DND-41 (cell line): ENCODE measurements around the gene TFEB.
"Not testable (repeated sequence)": the region's sequence is repeated elsewhere in the genome, so short reads cannot be mapped to it uniquely, and the experiment has no call there.

ENCODE experiments used
- ATAC-seq: fragments of 200-7000 bp; cut with Tn5 transposase; 3 replicates; pipeline ENCODE4 v1.9.1; 2021; ENCODE audit warnings: low read depth; ENCODE audit not compliant: insufficient read depth
- DNase-seq: peaks from one replicate; pipeline ENCODE4 v3.0.0-alpha.2; 2020
- H2AFZ ChIP-seq: 2 replicates; pipeline ENCODE4 v1.6.0; 2012; ENCODE audit warnings: low read depth, low read length
- H3K27ac ChIP-seq: 2 replicates; pipeline ENCODE4 v1.5.1; 2012; ENCODE audit warnings: low read length, inconsistent platforms
- H3K27me3 ChIP-seq: fragments of 200-600 bp; sonication (generic); 2 replicates; pipeline ENCODE4 v1.6.0; 2012; ENCODE audit warnings: low read length, mild to moderate bottlenecking, inconsistent platforms; ENCODE audit not compliant: insufficient read depth, poor library complexity
- H3K36me3 ChIP-seq: 2 replicates; pipeline ENCODE4 v1.5.1; 2012; ENCODE audit warnings: low read length, inconsistent platforms; ENCODE audit not compliant: insufficient read depth
- H3K4me1 ChIP-seq: 2 replicates; pipeline ENCODE4 v1.5.1; 2012; ENCODE audit warnings: mild to moderate bottlenecking, low read length; ENCODE audit not compliant: insufficient read depth
- H3K4me2 ChIP-seq: 2 replicates; pipeline ENCODE4 v1.6.0; 2012; ENCODE audit warnings: mild to moderate bottlenecking, moderate library complexity, low read length, inconsistent platforms; ENCODE audit not compliant: insufficient read depth
- H3K4me3 ChIP-seq, 2 experiments: fragments of 200-600 bp in 1 of 2; shearing (Covaris generic) in 1 of 2; 2 replicates each; pipeline ENCODE4 v1.5.1; 2012 to 2016; ENCODE audit warnings: inconsistent platforms in 2 of 2, low read length in 2 of 2, mild to moderate bottlenecking in 2 of 2, low read depth in 1 of 2, moderate library complexity in 1 of 2
- H3K79me2 ChIP-seq: 2 replicates; pipeline ENCODE4 v1.6.0; 2012; ENCODE audit warnings: low read length, inconsistent platforms; ENCODE audit not compliant: insufficient read depth
- H3K9ac ChIP-seq: 2 replicates; pipeline ENCODE4 v1.6.0; 2012; ENCODE audit warnings: low read depth, mild to moderate bottlenecking, inconsistent platforms, low read length, moderate library complexity
- H3K9me3 ChIP-seq: 2 replicates; pipeline ENCODE4 v1.5.1; 2012; ENCODE audit warnings: low read length, moderate library complexity, mild to moderate bottlenecking, inconsistent platforms; ENCODE audit not compliant: insufficient read depth, severe bottlenecking
- H4K20me1 ChIP-seq: 2 replicates; pipeline ENCODE4 v1.6.0; 2012; ENCODE audit warnings: low read length; ENCODE audit not compliant: insufficient read depth
- EZH2 ChIP-seq: IDR thresholded peaks from 3 replicates; pipeline ENCODE4 v1.6.1; 2012; ENCODE audit warnings: borderline replicate concordance, low read depth, mild to moderate bottlenecking, moderate library complexity, low read length, inconsistent platforms; ENCODE audit not compliant: severe bottlenecking
- TF ChIP-seq, protein P1 (sequence below): IDR thresholded peaks from 2 replicates; pipeline ENCODE4 v1.5.1; 2012; ENCODE audit warnings: borderline replicate concordance, low read length, moderate library complexity, mild to moderate bottlenecking; ENCODE audit not compliant: poor library complexity, severe bottlenecking; ENCODE audit errors: extremely low read depth

Gene TFEB

GRCh38 chr6:41767112-41767833 is 31.9 kb upstream of the TFEB start:
- Histone ChIP-seq H3K4me2 (no peak overlapping the region), H3K4me1 (no peaks in the 10 kb centered on the region), H3K9ac (no peak overlapping the region), H3K27ac (no peak overlapping the region), H3K9me3 (no peaks in the 10 kb centered on the region), H3K27me3 (no peaks in the 10 kb centered on the region), H2AFZ (no peak overlapping the region), H4K20me1 (no peaks in the 10 kb centered on the region), H3K36me3 (peaks cover 19% of the 10 kb centered on the region), H3K79me2 (no peaks in the 10 kb centered on the region), H3K4me3 (no peak overlapping the region)
- no peak for TF ChIP-seq EZH2
- TF ChIP-seq, protein P1, sequence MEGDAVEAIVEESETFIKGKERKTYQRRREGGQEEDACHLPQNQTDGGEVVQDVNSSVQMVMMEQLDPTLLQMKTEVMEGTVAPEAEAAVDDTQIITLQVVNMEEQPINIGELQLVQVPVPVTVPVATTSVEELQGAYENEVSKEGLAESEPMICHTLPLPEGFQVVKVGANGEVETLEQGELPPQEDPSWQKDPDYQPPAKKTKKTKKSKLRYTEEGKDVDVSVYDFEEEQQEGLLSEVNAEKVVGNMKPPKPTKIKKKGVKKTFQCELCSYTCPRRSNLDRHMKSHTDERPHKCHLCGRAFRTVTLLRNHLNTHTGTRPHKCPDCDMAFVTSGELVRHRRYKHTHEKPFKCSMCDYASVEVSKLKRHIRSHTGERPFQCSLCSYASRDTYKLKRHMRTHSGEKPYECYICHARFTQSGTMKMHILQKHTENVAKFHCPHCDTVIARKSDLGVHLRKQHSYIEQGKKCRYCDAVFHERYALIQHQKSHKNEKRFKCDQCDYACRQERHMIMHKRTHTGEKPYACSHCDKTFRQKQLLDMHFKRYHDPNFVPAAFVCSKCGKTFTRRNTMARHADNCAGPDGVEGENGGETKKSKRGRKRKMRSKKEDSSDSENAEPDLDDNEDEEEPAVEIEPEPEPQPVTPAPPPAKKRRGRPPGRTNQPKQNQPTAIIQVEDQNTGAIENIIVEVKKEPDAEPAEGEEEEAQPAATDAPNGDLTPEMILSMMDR: no peak
- DNase-seq (no peak), ATAC-seq (no peak)

GRCh38 chr6:41766043-41766664 is 30.7 kb upstream of the TFEB start:
- H3K36me3 ChIP-seq, H3K27me3 ChIP-seq, H3K27ac ChIP-seq, H3K4me1 ChIP-seq, ATAC-seq, H4K20me1 ChIP-seq, H3K79me2 ChIP-seq, H3K9ac ChIP-seq, H3K4me2 ChIP-seq, DNase-seq, H3K9me3 ChIP-seq, H3K4me3 ChIP-seq, H2AFZ ChIP-seq: not testable (repeated sequence)

DNA sequence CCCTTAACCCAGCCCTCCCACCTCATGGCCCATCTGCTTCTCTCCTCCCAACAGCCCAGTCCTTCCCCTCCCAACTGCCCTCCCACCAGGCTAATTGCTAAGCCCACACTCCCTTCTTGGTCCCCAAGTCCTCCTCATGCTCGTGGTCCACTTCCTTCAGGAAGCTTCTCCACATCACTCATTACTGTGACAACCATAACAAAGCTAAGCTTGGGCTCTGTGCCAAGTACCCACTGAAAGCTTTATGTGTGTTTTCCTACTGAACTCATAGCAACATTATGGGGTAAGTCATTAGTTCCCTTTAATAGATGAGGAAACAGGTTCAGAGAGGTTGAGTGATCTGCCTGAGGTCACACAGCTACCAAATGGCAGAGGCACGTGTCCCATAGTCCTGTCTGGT is 28.1 kb upstream of the TFEB start:
- DNase-seq: no peak
- Histone ChIP-seq H3K4me2 (no peak overlapping the region), H3K36me3 (no peaks in the 10 kb centered on the region), H3K9ac (no peak overlapping the region), H3K79me2 (no peaks in the 10 kb centered on the region), H3K27ac (no peak overlapping the region), H3K4me1 (no peaks in the 10 kb centered on the region), H4K20me1 (no peaks in the 10 kb centered on the region), H3K9me3 (no peaks in the 10 kb centered on the region), H3K4me3 (no peak overlapping the region), H3K27me3 (no peaks in the 10 kb centered on the region), H2AFZ (no peak overlapping the region)
- no peak for ATAC-seq
- TF ChIP-seq, protein P1: no peak
- no peak for TF ChIP-seq EZH2

DNA sequence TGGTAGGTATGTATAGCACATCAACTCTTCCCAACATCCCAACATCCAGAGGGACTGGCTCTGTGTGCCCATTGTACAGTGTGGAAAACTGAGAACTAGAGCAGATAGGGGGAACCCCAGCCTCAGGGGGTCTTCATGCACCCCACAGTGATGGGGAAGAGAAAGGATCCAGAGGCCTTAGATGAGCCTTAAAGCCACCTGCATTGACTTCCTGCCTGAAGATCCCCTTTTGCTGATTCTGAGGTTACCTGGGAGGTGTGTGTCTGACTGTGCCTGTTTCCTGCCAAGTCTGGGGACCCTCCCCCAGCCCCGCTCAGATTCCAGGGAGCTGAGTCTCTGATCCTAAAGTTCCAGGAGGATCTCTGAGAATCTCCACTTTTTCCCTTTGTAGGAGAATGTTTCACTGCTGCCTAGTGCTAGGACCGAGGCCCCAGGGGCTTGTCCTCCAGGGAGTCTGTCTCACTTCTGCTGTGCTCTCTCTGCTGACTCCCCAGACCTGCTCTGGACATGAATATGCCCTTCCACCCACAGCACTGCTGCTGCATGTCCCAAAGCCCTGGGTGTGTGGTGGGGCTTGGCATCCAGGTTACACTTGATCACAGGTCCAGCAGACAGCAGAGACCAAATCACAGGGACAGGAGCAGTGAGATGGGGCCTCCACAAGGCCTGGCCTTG is 24.6 kb upstream of the TFEB start:
- ATAC-seq: no peak
- Histone ChIP-seq H4K20me1 (no peaks in the 10 kb centered on the region), H3K4me3 (no peak overlapping the region), H3K9ac (no peak overlapping the region), H3K27me3 (peaks cover 2% of the 10 kb centered on the region), H3K27ac (no peak overlapping the region), H3K79me2 (no peaks in the 10 kb centered on the region), H2AFZ (no peak overlapping the region), H3K4me2 (no peak overlapping the region), H3K36me3 (no peaks in the 10 kb centered on the region), H3K9me3 (no peaks in the 10 kb centered on the region), H3K4me1 (no peaks in the 10 kb centered on the region)
- DNase-seq: no peak
- TF ChIP-seq, protein P1: no peak
- TF ChIP-seq EZH2: no peak
